Measurements from ENCODE around the gene ABCA13.

Gene ABCA13

GRCh38 chr7:48421357-48421756 is 250.1 kb downstream of the ABCA13 start:
- H3K9me3 ChIP-seq (ENCODE audit: severe bottlenecking), result no peaks in the 10 kb centered on the region
- H3K27ac ChIP-seq, result no peak overlapping the region
- DNase-seq, result no peak
- no peak overlapping the region for H3K4me3 ChIP-seq (ENCODE audit: low read depth, low read length)
- H3K27me3 ChIP-seq (ENCODE audit: insufficient read depth, low read depth, severe bottlenecking), result no peaks in the 10 kb centered on the region
- no peak for TF ChIP-seq CTCF (IDR thresholded peaks at IDR 0.05; ENCODE audit: low read depth, low read length)
- no peaks in the 10 kb centered on the region for H3K36me3 ChIP-seq

GRCh38 chr7:48424731-48425130 is 253.5 kb downstream of the ABCA13 start:
- Histone ChIP-seq H3K4me3 (ENCODE audit: low read depth, low read length) (no peak overlapping the region), H3K27ac (no peak overlapping the region), H3K36me3 (no peaks in the 10 kb centered on the region), H3K27me3 (ENCODE audit: insufficient read depth, low read depth, severe bottlenecking) (no peaks in the 10 kb centered on the region), H3K9me3 (ENCODE audit: severe bottlenecking) (no peaks in the 10 kb centered on the region)
- TF ChIP-seq CTCF (IDR thresholded peaks at IDR 0.05; ENCODE audit: low read depth, low read length), result peak; percentile 70
- DNase-seq, result peak; percentile 30

- no peak for TF ChIP-seq CTCF (IDR thresholded peaks at IDR 0.05; ENCODE audit: low read depth, low read length)
- Histone ChIP-seq H3K9me3 (ENCODE audit: severe bottlenecking) (no peaks in the 10 kb centered on the region), H3K27me3 (ENCODE audit: insufficient read depth, low read depth, severe bottlenecking) (no peaks in the 10 kb centered on the region), H3K27ac (no peak overlapping the region), H3K4me3 (ENCODE audit: low read depth, low read length) (no peak overlapping the region), H3K36me3 (no peaks in the 10 kb centered on the region)
- DNase-seq, result no peak
Observed at GRCh38 chr7:48426331-48426965, 255.2 kb downstream of the ABCA13 start.

GRCh38 chr7:48426966-48427555 is 255.8 kb downstream of the ABCA13 start:
- H3K27me3 ChIP-seq (ENCODE audit: insufficient read depth, low read depth, severe bottlenecking), result no peaks in the 10 kb centered on the region
- no peaks in the 10 kb centered on the region for H3K36me3 ChIP-seq
- DNase-seq, result no peak
- no peak overlapping the region for H3K4me3 ChIP-seq (ENCODE audit: low read depth, low read length)
- no peaks in the 10 kb centered on the region for H3K9me3 ChIP-seq (ENCODE audit: severe bottlenecking)
- no peak overlapping the region for H3K27ac ChIP-seq
- no peak for TF ChIP-seq CTCF (IDR thresholded peaks at IDR 0.05; ENCODE audit: low read depth, low read length)

- no peaks in the 10 kb centered on the region for H3K27me3 ChIP-seq (ENCODE audit: insufficient read depth, low read depth, severe bottlenecking)
- H3K9me3 ChIP-seq (ENCODE audit: severe bottlenecking), result no peaks in the 10 kb centered on the region
- DNase-seq, result no peak
- H3K36me3 ChIP-seq, result no peaks in the 10 kb centered on the region
- H3K27ac ChIP-seq, result no peak overlapping the region
- no peak overlapping the region for H3K4me3 ChIP-seq (ENCODE audit: low read depth, low read length)
- TF ChIP-seq CTCF (IDR thresholded peaks at IDR 0.05; ENCODE audit: low read depth, low read length), result no peak
Observed at GRCh38 chr7:48427671-48428070, 256.4 kb downstream of the ABCA13 start.

Measured in WERI-Rb-1 (cell line).